Urinary bladder (tissue), 4 donors: ENCODE data around the gene PLD2. TPM values are rescaled to one million over a fixed set of nuclear protein-coding genes. Genes with fewer than 3 reads are reported as not detected.
A peak's percentile ranks its signal among the peaks of the same experiment; 100 is the strongest.
"Not testable (repeated sequence)": the region's sequence is repeated elsewhere in the genome, so short reads cannot be mapped to it uniquely, and the experiment has no call there.

ENCODE experiments used
- DNase-seq: peaks from one replicate; pipeline ENCODE4 v3.0.0-alpha.2; 2015; ENCODE audit errors: extremely low spot score
- H3K27ac ChIP-seq: one replicate; pipeline ENCODE4 v1.5.1; 2013; ENCODE audit warnings: low read depth, mild to moderate bottlenecking, moderate library complexity
- H3K36me3 ChIP-seq: one replicate; pipeline ENCODE4 v1.6.1; 2013; ENCODE audit warnings: mild to moderate bottlenecking, moderate library complexity; ENCODE audit not compliant: insufficient read depth
- H3K4me1 ChIP-seq: one replicate; pipeline ENCODE4 v1.6.1; 2013; ENCODE audit warnings: mild to moderate bottlenecking, moderate library complexity; ENCODE audit not compliant: insufficient read depth
- H3K4me3 ChIP-seq: one replicate; pipeline ENCODE4 v1.5.1; 2013; ENCODE audit warnings: low read depth, low read length
- WGBS: extraction: QIAGEN DNeasy Blood & Tissue Kit; methylation state at CpG from one replicate; pipeline ENCODE4 v1.1.7; 2013; 5-methylcytosine and 5-hydroxymethylcytosine counted together
- polyA plus RNA-seq: library from polyadenylated mRNA; stranded (reverse); fragments of 200-250 nt; gene quantifications from one replicate; pipeline ENCODE4 v1.2.3, GENCODE V29; 2013
- total RNA-seq: library from RNA; depleted of rRNA; stranded (reverse); fragments of >200 nt; gene quantifications from one replicate; pipeline ENCODE4 v1.2.3, GENCODE V29; 2014
- donor health status: healthy with polysubstance abuse.
- donor health status: healthy.

Gene PLD2
- total and polyA plus RNA-seq, 2 donors: 21.7 to 23.6 TPM

GRCh38 chr17:4846635-4847390 lies 39.9 kb downstream of the PLD2 start:
- Histone ChIP-seq H3K4me3 (no peak overlapping the region), H3K4me1 (no peaks in the 10 kb centered on the region), H3K36me3 (no peaks in the 10 kb centered on the region), H3K27ac (no peak overlapping the region)
- DNase-seq: no peak
- WGBS: 84% methylated on average over 13 of the region's 13 CpGs

- H3K36me3 ChIP-seq: no peaks in the 10 kb centered on the region
- no peak for DNase-seq
- H3K4me1 ChIP-seq: no peaks in the 10 kb centered on the region
- H3K4me3 ChIP-seq: no peak overlapping the region
- 73% methylated on average over 5 of the region's 5 CpGs for WGBS
- no peak overlapping the region for H3K27ac ChIP-seq
Observed at GRCh38 chr17:4849011-4849536, 42.1 kb downstream of the PLD2 start.

- Histone ChIP-seq H3K4me1 (no peaks in the 10 kb centered on the region), H3K27ac (no peak overlapping the region), H3K4me3 (no peak overlapping the region), H3K36me3 (no peaks in the 10 kb centered on the region)
- DNase-seq: no peak
- WGBS: 96% methylated on average over 2 of the region's 2 CpGs
Observed at GRCh38 chr17:4850246-4850645, 43.3 kb downstream of the PLD2 start.

GRCh38 chr17:4851084-4851483 lies 44.1 kb downstream of the PLD2 start:
- H3K4me1 ChIP-seq: no peaks in the 10 kb centered on the region
- no peak overlapping the region for H3K4me3 ChIP-seq
- H3K27ac ChIP-seq: no peak overlapping the region
- no peaks in the 10 kb centered on the region for H3K36me3 ChIP-seq
- 80% methylated on average over 3 of the region's 3 CpGs for WGBS
- no peak for DNase-seq

GRCh38 chr17:4852567-4853207 lies 45.7 kb downstream of the PLD2 start:
- no peak overlapping the region for H3K4me3 ChIP-seq
- no peaks in the 10 kb centered on the region for H3K4me1 ChIP-seq

GRCh38 chr17:4853208-4853671 lies 46.3 kb downstream of the PLD2 start:
- Histone ChIP-seq H3K4me3 (no peak overlapping the region), H3K36me3 (no peaks in the 10 kb centered on the region), H3K4me1 (no peaks in the 10 kb centered on the region), H3K27ac (no peak overlapping the region)
- 79% methylated on average over 2 of the region's 2 CpGs for WGBS
- DNase-seq: no peak

More at GRCh38 chr17:4852567-4853207, 45.7 kb downstream of the PLD2 start:
- H3K36me3 ChIP-seq: no peaks in the 10 kb centered on the region
- H3K27ac ChIP-seq: no peak overlapping the region
- no peak for DNase-seq

GRCh38 chr17:4854111-4854681 lies 47.2 kb downstream of the PLD2 start:
- peak; percentile 69 for DNase-seq

GRCh38 chr17:4856271-4856936 lies 49.5 kb downstream of the PLD2 start:
- DNase-seq: no peak
- Histone ChIP-seq H3K4me3 (no peak overlapping the region), H3K27ac (no peak overlapping the region), H3K36me3 (no peaks in the 10 kb centered on the region), H3K4me1 (no peaks in the 10 kb centered on the region)
- 79% methylated on average over 17 of the region's 17 CpGs for WGBS

More at GRCh38 chr17:4854111-4854681, 47.2 kb downstream of the PLD2 start:
- Histone ChIP-seq H3K4me1 (no peaks in the 10 kb centered on the region), H3K36me3 (no peaks in the 10 kb centered on the region), H3K4me3 (no peak overlapping the region), H3K27ac (no peak overlapping the region)
- 87% methylated on average over 5 of the region's 5 CpGs for WGBS

GRCh38 chr17:4856937-4857314 lies 50.0 kb downstream of the PLD2 start:
- Histone ChIP-seq H3K36me3 (no peaks in the 10 kb centered on the region), H3K4me1 (no peaks in the 10 kb centered on the region), H3K27ac (no peak overlapping the region), H3K4me3 (no peak overlapping the region)
- 93% methylated on average over 7 of the region's 7 CpGs for WGBS
- DNase-seq: no peak

GRCh38 chr17:4857347-4857746 lies 50.4 kb downstream of the PLD2 start:
- not testable (repeated sequence) for DNase-seq, H3K4me3 ChIP-seq, H3K27ac ChIP-seq, H3K36me3 ChIP-seq, H3K4me1 ChIP-seq
- 92% methylated on average over 7 of the region's 7 CpGs for WGBS

- Histone ChIP-seq H3K27ac (no peak overlapping the region), H3K36me3 (no peaks in the 10 kb centered on the region), H3K4me1 (no peaks in the 10 kb centered on the region), H3K4me3 (no peak overlapping the region)
- no peak for DNase-seq
- 69% methylated on average over 7 of the region's 7 CpGs for WGBS
Observed at GRCh38 chr17:4858068-4858881, 51.3 kb downstream of the PLD2 start.

- WGBS: 28% methylated on average over 5 of the region's 5 CpGs
- H3K36me3 ChIP-seq: no peaks in the 10 kb centered on the region
- no peak overlapping the region for H3K27ac ChIP-seq
- no peak for DNase-seq
- H3K4me1 ChIP-seq: no peaks in the 10 kb centered on the region
- H3K4me3 ChIP-seq: no peak overlapping the region
Observed at GRCh38 chr17:4858882-4859260, 51.9 kb downstream of the PLD2 start.
